Erythroblast (primary cell): ENCODE results near the gene CMTM7.

ENCODE experiments used
- GATA1 ChIP-seq: IDR thresholded peaks from 2 replicates; pipeline ENCODE4 v1.6.1; 2011; ENCODE audit warnings: low read depth, mild to moderate bottlenecking, control low read depth, low read length, moderate library complexity
- POLR2A ChIP-seq: IDR thresholded peaks from 2 replicates; pipeline ENCODE4 v1.6.1; 2011; ENCODE audit warnings: mild to moderate bottlenecking, low read length

- TF ChIP-seq POLR2A: no peak
- no peak for TF ChIP-seq GATA1
These were observed 107.9 kb downstream of the CMTM7 start for GRCh38 chr3:32499585-32499984.
